Measurements from ENCODE around the gene FTCDNL1. TPM values are rescaled to one million over a fixed set of nuclear protein-coding genes. Genes with fewer than 3 reads are reported as not detected.

Gene FTCDNL1
- polyA plus RNA-seq, 2 of the 4 experiments (the other 2 are of a cell fraction), result 2.1 to 5.2 TPM

- FAIRE-seq, result no peak
- no peak overlapping the region for H3K4me2 ChIP-seq
- no peak overlapping the region for H3K4me3 ChIP-seq
- POLR2A ChIA-PET, result no interaction called here
- no peaks in the 10 kb centered on the region for H3K9me3 ChIP-seq
- H3K27ac ChIP-seq, result no peak overlapping the region
- no peak for DNase-seq (ENCODE audit: low read depth in 1 of 2, low spot score in 1 of 2)
- CTCF ChIA-PET, result interaction anchor here (1.0 to 3.0 kb wide), 4 partner anchors 11 to 126 kb away, joined by 3 to 25 read pairs (median 4); no protein-coding TSS in a partner anchor
- no peak for ATAC-seq
- no peak for TF ChIP-seq JUNB (IDR thresholded peaks at IDR 0.05)
- no peak for TF ChIP-seq MYC (IDR thresholded peaks at IDR 0.05; ENCODE audit: borderline replicate concordance, low read length)
- no peak for TF ChIP-seq EP300 (IDR thresholded peaks at IDR 0.05)
- TF ChIP-seq HOXB13 (CRISPR knock-in tag; IDR thresholded peaks at IDR 0.05; ENCODE audit: low read depth), result no peak
- TF ChIP-seq EHMT2 (IDR thresholded peaks at IDR 0.05; ENCODE audit: low read depth), result no peak
- WGBS (ENCODE audit: missing lambda C conversion rate), result 7% methylated on average over 1 of the region's 1 CpG
- peaks cover 18% of the 10 kb centered on the region for H3K4me1 ChIP-seq
Measured at GRCh38 chr2:199734651-199735050, 116.3 kb downstream of the FTCDNL1 start.

- H3K4me2 ChIP-seq, result no peak overlapping the region
- ATAC-seq (no peak), FAIRE-seq (no peak), DNase-seq (ENCODE audit: low read depth in 1 of 2, low spot score in 1 of 2) (no peak)
- H3K27ac ChIP-seq, result no peak overlapping the region
- no peaks in the 10 kb centered on the region for H3K9me3 ChIP-seq
- TF ChIP-seq BHLHE40 (IDR thresholded peaks at IDR 0.05; ENCODE audit: low read depth, low read length), result no peak
- no peak for TF ChIP-seq E2F6 (IDR thresholded peaks at IDR 0.05; ENCODE audit: borderline replicate concordance, low read depth)
- TF ChIP-seq NR3C1 (IDR thresholded peaks at IDR 0.05), result no peak
- TF ChIP-seq MAX (IDR thresholded peaks at IDR 0.05), result no peak
- TF ChIP-seq NFE2L2 (conservative IDR thresholded peaks at IDR 0.05; ENCODE audit: low read length), result no peak
- no peak for TF ChIP-seq HES2 (IDR thresholded peaks at IDR 0.05)
- TF ChIP-seq HOXB5 (CRISPR knock-in tag; IDR thresholded peaks at IDR 0.05), result no peak
- TF ChIP-seq ZNF302 (CRISPR knock-in tag; IDR thresholded peaks at IDR 0.05), result no peak
- no peak for TF ChIP-seq CHD4 (IDR thresholded peaks at IDR 0.05; ENCODE audit: borderline replicate concordance)
- TF ChIP-seq SREBF2 (IDR thresholded peaks at IDR 0.05), result no peak
- no peak for TF ChIP-seq HEYL (CRISPR knock-in tag; IDR thresholded peaks at IDR 0.05)
- TF ChIP-seq ELK1 (IDR thresholded peaks at IDR 0.05; ENCODE audit: low read depth, low read length), result no peak
- TF ChIP-seq CHD2 (IDR thresholded peaks at IDR 0.05; ENCODE audit: low read length, partially characterized antibody), result no peak
- TF ChIP-seq CBX8 (IDR thresholded peaks at IDR 0.05), result no peak
- no peak for TF ChIP-seq ZSCAN20 (CRISPR knock-in tag; IDR thresholded peaks at IDR 0.05)
- TF ChIP-seq TFCP2L1 (CRISPR knock-in tag; IDR thresholded peaks at IDR 0.05), result no peak
- no peak for TF ChIP-seq CBX2 (IDR thresholded peaks at IDR 0.05; ENCODE audit: borderline replicate concordance, low read depth)
- 58% methylated on average over 2 of the region's 2 CpGs for WGBS (ENCODE audit: missing lambda C conversion rate)
- H3K4me1 ChIP-seq, result peaks cover 12% of the 10 kb centered on the region
- no peak overlapping the region for H3K4me3 ChIP-seq
- ChIA-PET POLR2A (no interaction called here), CTCF (interaction anchor here (1.0 kb wide), 1 partner anchor 10 kb away, joined by 4 read pairs; no protein-coding TSS in a partner anchor)
Measured at GRCh38 chr2:199734011-199734410, 117.0 kb downstream of the FTCDNL1 start.

GRCh38 chr2:199727801-199728200, 123.2 kb downstream of the FTCDNL1 start:
- no peak for FAIRE-seq
- CTCF ChIA-PET, result interaction anchor here (4.7 kb wide), 1 partner anchor 12 kb away, joined by 19 read pairs; no protein-coding TSS in a partner anchor
- WGBS (ENCODE audit: missing lambda C conversion rate), result 18% methylated on average over 2 of the region's 2 CpGs

More at GRCh38 chr2:199727801-199728200, 123.2 kb downstream of the FTCDNL1 start:
- no peak for ATAC-seq
- POLR2A ChIA-PET, result no interaction called here
- Histone ChIP-seq H3K4me1 (no peaks in the 10 kb centered on the region), H3K9me3 (no peaks in the 10 kb centered on the region), H3K4me2 (no peak overlapping the region), H3K4me3 (no peak overlapping the region), H3K27ac (no peak overlapping the region)
- TF ChIP-seq FOSL2 (IDR thresholded peaks at IDR 0.05) (no peak), FOSL2 (CRISPR knock-in tag; IDR thresholded peaks at IDR 0.05) (no peak), E2F6 (IDR thresholded peaks at IDR 0.05; ENCODE audit: borderline replicate concordance, low read depth) (no peak), MYC (IDR thresholded peaks at IDR 0.05; ENCODE audit: borderline replicate concordance, low read length) (no peak), TFCP2L1 (CRISPR knock-in tag; IDR thresholded peaks at IDR 0.05) (no peak), ZC3H11A (IDR thresholded peaks at IDR 0.05) (no peak), MAFK (IDR thresholded peaks at IDR 0.05; ENCODE audit: partially characterized antibody) (no peak), GATA3 (IDR thresholded peaks at IDR 0.05; ENCODE audit: borderline replicate concordance) (no peak)
- no peak for DNase-seq (ENCODE audit: low read depth in 1 of 2, low spot score in 1 of 2)

Measured in A549 (cell line).